Glutamatergic neuron (in vitro differentiated cells): Measurements from ENCODE around the gene PATE1. TPM values are rescaled to one million over a fixed set of nuclear protein-coding genes. Genes with fewer than 3 reads are reported as not detected.

Experiments
- DNase-seq: peaks from one replicate; pipeline ENCODE4 v3.0.0; 2022
- H3K27ac Mint-ChIP-seq: one replicate; pipeline ENCODE4 v1.8.0; 2020; ENCODE audit warnings: mild to moderate bottlenecking, mixed read lengths, inconsistent platforms; ENCODE audit not compliant: unreplicated experiment
- H3K27me3 Mint-ChIP-seq: one replicate; pipeline ENCODE4 v1.8.0; 2020; ENCODE audit warnings: mild to moderate bottlenecking, moderate library complexity, mixed read lengths, inconsistent platforms; ENCODE audit not compliant: unreplicated experiment
- H3K36me3 Mint-ChIP-seq: one replicate; pipeline ENCODE4 v1.8.0; 2020; ENCODE audit warnings: mild to moderate bottlenecking, mixed read lengths, inconsistent platforms; ENCODE audit not compliant: unreplicated experiment
- H3K4me1 Mint-ChIP-seq: one replicate; pipeline ENCODE4 v1.8.0; 2020; ENCODE audit warnings: mild to moderate bottlenecking, low read depth, mixed read lengths, inconsistent platforms; ENCODE audit not compliant: unreplicated experiment
- H3K4me3 Mint-ChIP-seq: one replicate; pipeline ENCODE4 v1.8.0; 2020; ENCODE audit warnings: mild to moderate bottlenecking, mixed read lengths, inconsistent platforms; ENCODE audit not compliant: unreplicated experiment
- H3K9me3 Mint-ChIP-seq: one replicate; pipeline ENCODE4 v1.8.0; 2020; ENCODE audit warnings: mild to moderate bottlenecking, moderate library complexity, mixed read lengths, inconsistent platforms; ENCODE audit not compliant: unreplicated experiment
- CTCF ChIP-seq: fragments of 200-600 bp; sonication (generic); IDR thresholded peaks from one replicate; pipeline ENCODE4 v1.5.0; 2021; ENCODE audit not compliant: partially characterized antibody, unreplicated experiment
- total RNA-seq: library from RNA; stranded (reverse); fragmentation: NEBNext Ultra II Directional; extraction: Animal tissue kit (Norgen Biotek cat#: 25700); gene quantifications from one replicate; pipeline ENCODE4 v1.2.1, GENCODE V29; 2021; ENCODE audit not compliant: unreplicated experiment

The PATE1 gene
- total RNA-seq, 1 donor from 2014 or later, result not detected

- H3K36me3 Mint-ChIP-seq, result no peaks in the 10 kb centered on the region
Observed at GRCh38 chr11:125784678-125785077, 38.6 kb downstream of the PATE1 start.

GRCh38 chr11:125787827-125788226, 41.7 kb downstream of the PATE1 start, which contains the start of gene PATE3:
Gene PATE3, plus strand, starts transcription at chr11:125788127. Its CDS starts 25 bp downstream, at chr11:125788152.
- DNase-seq, result no peak
- Mint-ChIP-seq H3K4me1 (no peaks in the 10 kb centered on the region), H3K9me3 (peaks cover 2% of the 10 kb centered on the region), H3K36me3 (no peaks in the 10 kb centered on the region), H3K27ac (no peak within 1 kb of the TSS), H3K27me3 (peaks cover 2% of the 10 kb centered on the region), H3K4me3 (no peak within 1 kb of the TSS)
- TF ChIP-seq CTCF, result no peak

More at GRCh38 chr11:125784678-125785077, 38.6 kb downstream of the PATE1 start:
- TF ChIP-seq CTCF, result no peak
- Mint-ChIP-seq H3K4me3 (no peak overlapping the region), H3K27ac (no peak overlapping the region), H3K9me3 (peaks cover 5% of the 10 kb centered on the region), H3K4me1 (no peaks in the 10 kb centered on the region), H3K27me3 (peaks cover 4% of the 10 kb centered on the region)
- DNase-seq, result no peak

GRCh38 chr11:125790825-125791224, 44.7 kb downstream of the PATE1 start:
- no peaks in the 10 kb centered on the region for H3K36me3 Mint-ChIP-seq
- no peak for TF ChIP-seq CTCF
- H3K4me3 Mint-ChIP-seq, result no peak overlapping the region
- no peaks in the 10 kb centered on the region for H3K27me3 Mint-ChIP-seq
- H3K27ac Mint-ChIP-seq, result no peak overlapping the region
- H3K4me1 Mint-ChIP-seq, result no peaks in the 10 kb centered on the region
- peaks cover 2% of the 10 kb centered on the region for H3K9me3 Mint-ChIP-seq
- no peak for DNase-seq

GRCh38 chr11:125797641-125798040, 51.6 kb downstream of the PATE1 start:
- no peak for DNase-seq
- no peaks in the 10 kb centered on the region for H3K27me3 Mint-ChIP-seq
- H3K36me3 Mint-ChIP-seq, result peaks cover 18% of the 10 kb centered on the region
- H3K27ac Mint-ChIP-seq, result no peak overlapping the region
- no peak overlapping the region for H3K4me3 Mint-ChIP-seq
- peaks cover 9% of the 10 kb centered on the region for H3K9me3 Mint-ChIP-seq
- no peaks in the 10 kb centered on the region for H3K4me1 Mint-ChIP-seq
- no peak for TF ChIP-seq CTCF

Other genes with a start within 250 kb of the PATE1 start
- 63.3 TPM for gene EI24, start 176.8 kb upstream of the PATE1 start, total RNA-seq
- 68.0 TPM for gene STT3A, start 153.4 kb upstream of the PATE1 start, total RNA-seq
- gene CHEK1, start 121.1 kb upstream of the PATE1 start, total RNA-seq, result 23.1 TPM
- gene ACRV1, start 65.4 kb upstream of the PATE1 start, total RNA-seq, result not detected
- not detected for gene PATE2, start 32.5 kb downstream of the PATE1 start, total RNA-seq
- not detected for gene PATE3, start 41.8 kb downstream of the PATE1 start, total RNA-seq
- gene PATE4, start 87.0 kb downstream of the PATE1 start, total RNA-seq, result not detected
- gene HYLS1, start 141.4 kb downstream of the PATE1 start, total RNA-seq, result 4.7 TPM
- 12.6 TPM for gene PUS3, start 156.9 kb downstream of the PATE1 start, total RNA-seq
- gene DDX25, start 158.2 kb downstream of the PATE1 start, total RNA-seq, result 11.3 TPM
- not detected for gene VSIG10L2, start 199.8 kb downstream of the PATE1 start, total RNA-seq